ENCODE measurements around the gene FGD1.

- TF ChIP-seq POLR2A (IDR thresholded peaks at IDR 0.05) = no peak
- TF ChIP-seq, protein P1, sequence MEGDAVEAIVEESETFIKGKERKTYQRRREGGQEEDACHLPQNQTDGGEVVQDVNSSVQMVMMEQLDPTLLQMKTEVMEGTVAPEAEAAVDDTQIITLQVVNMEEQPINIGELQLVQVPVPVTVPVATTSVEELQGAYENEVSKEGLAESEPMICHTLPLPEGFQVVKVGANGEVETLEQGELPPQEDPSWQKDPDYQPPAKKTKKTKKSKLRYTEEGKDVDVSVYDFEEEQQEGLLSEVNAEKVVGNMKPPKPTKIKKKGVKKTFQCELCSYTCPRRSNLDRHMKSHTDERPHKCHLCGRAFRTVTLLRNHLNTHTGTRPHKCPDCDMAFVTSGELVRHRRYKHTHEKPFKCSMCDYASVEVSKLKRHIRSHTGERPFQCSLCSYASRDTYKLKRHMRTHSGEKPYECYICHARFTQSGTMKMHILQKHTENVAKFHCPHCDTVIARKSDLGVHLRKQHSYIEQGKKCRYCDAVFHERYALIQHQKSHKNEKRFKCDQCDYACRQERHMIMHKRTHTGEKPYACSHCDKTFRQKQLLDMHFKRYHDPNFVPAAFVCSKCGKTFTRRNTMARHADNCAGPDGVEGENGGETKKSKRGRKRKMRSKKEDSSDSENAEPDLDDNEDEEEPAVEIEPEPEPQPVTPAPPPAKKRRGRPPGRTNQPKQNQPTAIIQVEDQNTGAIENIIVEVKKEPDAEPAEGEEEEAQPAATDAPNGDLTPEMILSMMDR (IDR thresholded peaks at IDR 0.05) = no peak
Measured at GRCh38 chrX:54470054-54470760, 25.8 kb downstream of the FGD1 start.
